GM19238 (cell line): ENCODE results near the gene MTMR8.
"Not testable (repeated sequence)": the region's sequence is repeated elsewhere in the genome, so short reads cannot be mapped to it uniquely, and the experiment has no call there.

Experiments used
- DNase-seq: peaks from one replicate; pipeline ENCODE4 v3.0.0; 2011; ENCODE audit warnings: low spot score; ENCODE audit not compliant: insufficient read length

The MTMR8 gene

DNA sequence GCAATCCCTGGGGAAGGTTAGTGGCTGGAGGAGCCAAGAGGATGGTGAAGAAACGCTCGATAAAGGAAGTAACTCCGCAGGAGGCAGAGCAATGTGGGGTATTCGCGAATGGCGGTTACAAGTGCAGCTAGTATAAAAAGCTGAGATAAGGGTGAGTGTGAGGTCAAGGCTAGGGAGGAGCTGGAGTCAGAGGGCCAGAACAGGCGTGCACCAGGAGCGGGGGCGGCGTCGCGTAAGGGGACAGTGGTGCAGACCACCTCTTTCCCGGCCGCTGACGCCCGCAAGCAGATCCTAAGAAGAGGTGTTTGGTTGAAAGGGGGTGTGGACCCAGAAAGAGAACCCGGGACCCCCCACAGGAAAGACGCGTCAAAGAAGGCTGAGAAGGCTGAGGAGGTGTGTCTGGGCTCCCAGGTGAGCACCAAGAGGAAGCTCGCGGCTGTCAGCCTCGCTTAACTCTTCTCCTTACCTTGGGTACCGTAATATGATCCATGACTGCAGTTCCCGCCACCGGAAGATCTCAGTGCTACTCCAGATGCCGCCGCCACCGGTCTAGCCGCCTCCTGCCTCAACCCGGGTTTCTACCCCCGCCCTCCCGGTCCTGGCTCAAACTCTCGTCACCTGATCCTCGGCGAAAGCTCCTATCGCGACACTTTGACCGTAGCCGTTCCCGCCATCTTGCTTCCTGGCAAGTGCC, at the start of gene MTMR8:
TSS of gene MTMR8 (minus strand) at position 579 of the 694 bp plus-strand sequence. CDS start at position 490, 89 bp downstream.
- peak; percentile 60 for DNase-seq

DNA sequence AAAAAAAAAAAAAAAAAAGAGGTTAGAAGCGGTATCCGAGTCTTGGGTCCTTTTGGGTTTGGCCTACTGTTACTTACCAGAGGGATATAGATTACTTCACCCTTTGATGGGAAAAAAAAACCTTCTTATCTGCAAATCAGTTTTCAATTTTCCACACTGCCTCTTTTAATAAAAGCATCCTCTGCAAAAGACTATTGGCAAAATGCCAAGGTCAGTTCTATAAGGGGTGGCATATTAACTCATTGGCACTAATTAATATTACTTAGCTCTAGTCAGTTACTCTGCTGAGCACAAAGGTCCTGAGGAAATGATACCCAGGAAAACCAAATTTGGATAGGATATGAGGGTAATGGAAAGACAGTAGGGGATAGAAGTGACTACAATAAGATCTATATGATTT, 44.3 kb upstream of the MTMR8 start:
- no peak for DNase-seq

DNA sequence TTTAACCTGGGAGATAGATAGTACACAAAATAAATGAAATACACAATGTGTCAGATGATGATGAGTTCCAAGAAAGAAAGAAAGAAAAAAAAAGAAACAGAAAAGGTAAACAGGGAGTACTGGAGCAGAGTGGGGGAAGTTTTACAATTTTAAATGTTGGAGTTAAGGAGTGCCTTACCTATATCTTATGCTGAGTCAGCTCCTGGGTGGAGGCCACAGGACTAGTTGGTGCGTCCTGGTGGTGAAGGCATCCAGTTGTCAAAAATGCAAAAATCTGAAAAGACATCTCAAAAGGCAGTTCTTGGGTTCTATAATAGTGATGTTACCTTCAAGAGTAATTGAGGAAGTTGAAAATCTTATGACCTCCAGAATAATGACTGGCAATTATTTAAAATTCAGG, 42.4 kb upstream of the MTMR8 start:
- no peak for DNase-seq

DNA sequence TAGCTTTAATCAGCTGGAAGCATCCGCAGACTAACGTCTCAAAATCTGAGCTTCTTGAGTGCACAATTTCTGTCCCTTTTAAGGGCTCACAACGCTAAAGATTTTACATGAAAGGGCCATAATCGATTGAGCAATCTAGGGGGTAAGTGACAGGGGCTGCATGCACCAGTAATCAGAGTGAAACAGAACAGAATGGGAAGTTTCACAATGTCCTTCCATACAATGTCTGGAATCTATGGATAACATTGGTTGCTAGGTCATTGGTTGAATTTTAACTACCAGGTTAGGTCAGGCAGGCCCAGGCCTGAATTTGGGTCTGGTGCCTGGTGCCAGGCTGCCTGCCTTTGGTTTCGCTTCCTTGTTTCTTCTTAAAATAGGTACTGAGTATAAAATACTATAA, 42.0 kb upstream of the MTMR8 start:
- DNase-seq = no peak

DNA sequence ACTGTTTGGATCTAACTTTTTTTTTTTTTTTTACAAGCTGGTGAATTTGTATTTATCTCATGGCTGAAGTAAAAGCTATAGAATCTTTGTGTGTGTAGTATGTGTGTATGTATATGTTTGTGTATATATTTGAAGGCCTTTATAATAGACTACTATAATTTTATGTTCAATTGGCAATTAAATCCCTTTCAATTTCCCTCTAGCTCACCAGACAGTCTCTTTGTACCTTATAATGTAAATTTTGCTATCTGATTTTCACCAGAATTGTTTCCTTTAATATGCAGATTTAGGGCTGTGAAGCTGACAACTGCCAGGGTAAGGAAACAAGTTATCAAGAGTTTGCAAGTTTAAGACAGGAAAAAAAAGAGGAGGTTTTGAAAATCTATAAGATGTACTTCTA, 33.1 kb upstream of the MTMR8 start:
- no peak for DNase-seq

DNA sequence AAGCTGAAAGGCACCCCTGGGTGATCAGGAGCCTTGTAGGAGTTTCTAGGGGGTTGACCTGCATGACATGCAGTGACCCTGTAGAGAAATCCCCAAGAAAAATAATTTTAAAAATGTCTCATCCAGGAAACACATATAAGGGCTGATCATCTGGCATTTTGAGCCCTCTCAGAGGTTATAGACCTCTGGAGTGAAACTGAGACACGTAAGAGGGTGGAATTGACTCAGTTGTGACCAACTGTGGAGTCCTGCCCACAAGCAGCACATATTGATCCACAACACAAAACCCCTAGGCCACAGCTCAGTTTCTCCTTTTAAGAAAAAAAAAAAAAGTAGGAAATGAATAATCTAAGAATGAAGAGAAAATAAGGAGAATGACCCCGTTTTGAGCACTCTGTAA, 32.5 kb upstream of the MTMR8 start:
- no peak for DNase-seq

DNA sequence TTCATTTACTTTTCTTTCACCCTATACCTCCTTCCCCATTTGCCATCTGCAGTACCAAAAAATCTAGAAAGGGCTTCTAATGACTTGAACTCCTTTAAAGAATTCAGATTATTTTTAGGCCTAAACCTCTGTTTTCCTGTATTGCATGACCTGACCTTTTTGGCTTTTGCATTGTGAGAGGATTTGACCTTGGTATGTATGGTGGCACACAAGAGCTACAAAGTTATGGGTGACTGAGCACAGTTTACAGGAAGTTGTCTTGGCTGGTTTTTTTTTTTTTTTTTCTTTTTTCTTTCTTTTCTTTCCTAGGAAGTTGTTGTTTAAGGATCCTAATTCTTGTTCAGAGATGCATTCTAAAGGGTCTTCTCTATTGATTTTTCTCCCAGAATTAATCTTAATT, 32.0 kb upstream of the MTMR8 start:
- DNase-seq = no peak

DNA sequence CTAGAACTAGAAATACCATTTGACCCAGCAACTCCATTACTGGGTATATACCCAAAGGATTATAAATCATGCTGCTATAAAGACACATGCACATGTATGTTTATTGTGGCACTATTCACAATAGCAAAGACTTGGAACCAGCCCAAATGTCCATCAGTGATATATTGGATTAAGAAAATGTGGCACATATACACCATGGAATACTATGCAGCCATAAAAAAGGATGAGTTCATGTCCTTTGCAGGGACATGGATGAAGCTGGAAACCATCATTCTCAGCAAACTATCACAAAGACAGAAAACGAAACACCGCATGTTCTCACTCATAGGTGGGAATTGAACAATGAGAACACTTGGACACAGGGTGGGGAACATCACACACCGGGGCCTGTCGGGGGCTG, 14.5 kb upstream of the MTMR8 start:
- not testable (repeated sequence) for DNase-seq

DNA sequence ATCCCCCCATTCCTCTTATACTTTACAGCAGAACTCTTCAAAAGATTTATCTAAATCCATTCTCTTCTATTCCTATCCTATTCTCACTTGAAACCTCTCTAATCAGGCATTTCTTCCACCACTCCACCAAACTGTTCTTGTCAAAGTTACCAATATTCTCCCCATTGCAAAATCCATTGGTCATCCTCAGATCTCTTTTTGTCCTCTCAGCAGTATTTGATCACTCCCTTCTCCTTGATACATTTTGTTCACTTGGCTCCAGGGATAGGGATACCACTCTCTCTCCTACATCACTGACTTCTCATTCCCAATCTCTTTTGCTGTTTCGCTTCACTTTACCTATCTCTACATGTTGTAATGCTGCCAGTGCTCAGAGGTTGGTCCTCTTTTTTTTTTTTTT, 2.8 kb upstream of the MTMR8 start:
- no peak for DNase-seq

DNA sequence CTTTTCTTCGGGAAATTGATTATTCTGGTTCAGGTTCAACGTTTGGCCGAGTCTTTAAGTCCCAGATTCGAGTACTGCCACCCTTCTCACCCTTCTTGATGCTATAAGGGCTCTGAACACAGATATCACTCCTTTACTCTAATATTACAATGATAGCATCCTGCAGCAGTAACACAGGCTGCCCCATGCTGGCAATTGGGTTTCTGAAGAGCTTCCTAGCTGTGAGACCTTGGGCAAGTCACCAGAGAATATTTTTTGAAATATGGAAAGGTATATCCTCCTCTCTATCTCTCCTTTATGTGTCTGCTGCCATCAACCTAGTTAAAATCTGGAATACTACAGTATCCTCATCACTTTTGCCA, 297 bp upstream of the MTMR8 start:
- DNase-seq = no peak

DNA sequence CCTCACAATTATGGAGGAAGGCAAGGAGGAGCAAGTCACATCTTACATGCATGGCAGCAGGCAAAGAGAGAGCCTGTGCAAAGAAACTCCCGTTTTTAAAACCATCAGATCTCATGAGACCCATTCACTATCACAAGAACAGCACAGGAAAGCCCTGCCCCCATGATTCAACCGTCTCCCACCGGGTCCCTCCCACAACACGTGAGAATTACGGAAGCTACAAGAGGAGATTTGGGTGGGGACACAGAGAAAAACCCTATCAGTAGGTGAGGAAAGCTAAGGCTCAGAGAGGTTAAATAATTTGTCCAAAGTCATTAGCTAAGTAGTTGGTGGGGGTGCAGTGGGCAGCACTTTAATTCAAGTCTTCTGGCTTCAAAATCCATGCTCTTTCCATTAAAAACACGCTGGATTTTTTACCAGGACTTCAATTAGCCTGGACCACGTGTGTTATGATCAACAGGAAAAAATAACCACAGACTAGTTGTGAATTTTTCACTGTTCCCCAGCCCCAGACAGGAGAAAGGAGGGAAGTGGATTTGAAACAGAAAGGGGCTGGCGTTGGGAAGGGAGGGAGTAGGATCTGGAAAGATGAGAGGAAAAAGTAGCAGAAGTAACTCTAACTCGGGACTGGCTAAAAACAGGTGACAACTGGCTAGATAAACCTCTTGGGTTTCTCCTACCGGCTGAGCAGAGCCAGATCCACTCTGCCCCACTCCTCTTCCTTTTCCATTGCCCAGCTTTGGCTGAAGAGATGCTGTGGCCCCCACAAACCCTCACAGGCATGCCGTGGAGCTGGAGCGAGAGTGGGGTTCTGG, 986 bp downstream of the MTMR8 start:
- no peak for DNase-seq

DNA sequence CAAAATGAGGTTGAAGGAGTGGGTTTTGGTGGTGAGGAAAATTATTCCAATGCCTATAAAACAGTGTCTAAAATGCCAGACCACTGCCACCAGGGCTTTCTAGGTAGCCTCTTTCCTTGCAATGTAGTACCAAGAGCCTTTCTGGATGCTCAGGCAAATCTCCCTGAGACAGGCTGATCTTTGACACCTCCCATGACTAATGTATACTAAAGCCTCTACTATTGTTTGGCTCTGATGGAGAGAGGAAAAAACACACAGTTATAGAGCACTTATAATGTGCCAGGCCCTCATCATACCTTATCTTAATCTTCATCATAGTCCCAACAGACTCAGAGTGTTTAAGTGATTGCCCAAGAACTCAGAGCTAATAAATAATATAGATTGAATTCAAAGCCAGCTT, 5.8 kb downstream of the MTMR8 start:
- DNase-seq = no peak

DNA sequence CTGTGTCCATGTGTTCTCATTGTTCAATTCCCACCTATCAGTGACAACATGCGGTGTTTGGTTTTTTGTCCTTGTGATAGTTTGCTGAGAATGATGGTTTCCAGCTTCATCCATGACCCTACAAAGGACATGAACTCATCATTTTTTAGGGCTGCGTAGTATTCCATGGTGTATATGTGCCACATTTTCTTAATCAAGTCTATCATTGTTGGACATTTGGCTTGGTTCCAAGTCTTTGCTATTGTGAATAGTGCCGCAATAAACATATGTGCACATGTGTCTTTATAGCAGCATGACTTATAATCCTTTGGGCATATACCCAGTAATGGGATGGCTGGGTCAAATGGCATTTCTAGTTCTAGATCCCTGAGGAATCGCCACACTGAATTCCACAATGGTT, 14.5 kb downstream of the MTMR8 start:
- DNase-seq = not testable (repeated sequence)

DNA sequence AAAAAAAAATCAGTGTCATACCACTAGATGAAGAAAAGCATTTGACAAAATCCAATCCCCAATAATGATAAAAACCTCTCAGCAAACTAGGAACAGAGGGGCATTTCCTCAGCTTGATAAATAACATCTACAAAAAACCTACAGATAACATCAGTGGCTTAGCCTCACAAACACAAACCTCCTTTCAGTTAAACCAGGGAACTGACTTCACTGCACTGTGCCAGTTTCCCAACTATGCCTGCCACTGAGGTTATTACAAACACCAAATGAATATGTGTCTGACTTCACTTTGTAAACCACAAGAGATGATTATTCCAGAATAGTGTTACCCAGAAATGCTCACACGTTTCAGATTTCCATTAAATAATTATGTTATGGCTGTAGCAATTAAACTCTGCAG, 15.3 kb downstream of the MTMR8 start:
- no peak for DNase-seq

DNA sequence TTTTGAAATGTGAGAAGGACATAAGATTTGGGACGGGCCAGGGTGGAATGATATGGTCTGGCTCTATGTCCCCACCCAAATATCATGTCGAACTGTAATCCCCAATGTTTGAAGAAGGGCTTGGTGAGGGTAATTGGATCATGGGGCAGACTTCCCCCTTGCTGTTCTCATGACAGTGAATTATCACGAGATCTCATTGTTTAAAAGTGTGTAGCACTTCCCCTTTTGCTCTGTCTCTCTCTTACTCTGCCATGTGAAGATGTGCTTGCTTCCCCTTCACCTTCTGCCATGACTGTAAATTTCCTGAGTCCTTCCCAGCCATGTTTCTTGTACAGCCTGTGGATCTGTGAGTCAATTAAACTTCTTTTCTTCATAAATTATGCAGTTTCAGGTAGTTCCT, 17.5 kb downstream of the MTMR8 start:
- no peak for DNase-seq

DNA sequence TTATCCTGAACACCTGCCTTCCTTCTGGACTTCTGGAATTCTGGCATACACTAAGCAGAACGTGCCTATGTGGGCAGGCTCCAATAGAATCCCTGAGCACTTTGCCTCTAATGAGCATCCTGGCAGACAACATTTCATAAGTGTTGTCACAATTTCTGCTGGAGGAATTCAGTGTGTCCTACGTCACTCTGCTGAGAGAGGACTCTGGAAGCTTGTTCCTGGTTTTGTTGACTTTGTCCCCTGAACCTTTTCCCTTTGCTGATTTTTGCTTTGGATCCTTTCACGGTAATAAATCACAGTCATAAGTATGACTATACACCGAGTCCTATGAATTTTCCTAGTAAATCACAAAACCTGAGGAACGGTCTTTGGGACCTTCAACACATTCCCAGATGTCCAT, 43.2 kb downstream of the MTMR8 start:
- DNase-seq = no peak

DNA sequence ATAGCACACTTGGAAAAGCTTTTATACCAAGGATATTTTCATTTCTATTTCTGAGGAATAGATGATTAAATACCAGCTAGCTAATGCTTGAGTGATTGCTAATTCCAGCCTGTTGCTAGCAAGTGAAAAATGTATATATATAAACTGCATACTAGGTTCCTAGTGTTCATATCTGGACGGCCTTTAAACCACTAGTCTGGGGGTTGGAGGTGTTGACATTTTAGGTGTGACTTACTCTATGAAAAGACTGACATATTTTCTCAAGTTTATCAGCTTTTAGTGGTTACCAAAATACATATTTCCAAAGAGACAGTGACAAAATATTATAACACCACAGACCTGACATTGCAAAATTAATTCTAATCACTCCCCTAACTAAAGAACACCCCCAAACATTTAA, 44.7 kb downstream of the MTMR8 start:
- no peak for DNase-seq

DNA sequence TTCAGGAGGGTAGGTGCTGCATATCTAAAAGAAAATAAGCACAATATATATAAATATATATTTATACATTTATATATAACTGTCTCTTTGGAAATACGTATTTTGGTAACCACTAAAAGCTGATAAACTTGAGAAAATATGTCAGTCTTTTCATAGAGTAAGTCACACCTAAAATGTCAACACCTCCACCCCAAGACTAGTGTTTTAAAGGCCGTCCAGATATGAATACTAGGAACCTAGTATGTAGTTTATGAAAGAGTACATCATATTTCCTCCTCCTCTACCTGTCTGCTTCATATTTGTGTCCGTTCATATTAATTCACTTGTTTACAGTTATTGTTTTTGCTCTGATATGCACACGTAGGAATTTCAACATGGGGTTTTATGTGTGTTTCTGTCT, 45.2 kb downstream of the MTMR8 start:
- no peak for DNase-seq

DNA sequence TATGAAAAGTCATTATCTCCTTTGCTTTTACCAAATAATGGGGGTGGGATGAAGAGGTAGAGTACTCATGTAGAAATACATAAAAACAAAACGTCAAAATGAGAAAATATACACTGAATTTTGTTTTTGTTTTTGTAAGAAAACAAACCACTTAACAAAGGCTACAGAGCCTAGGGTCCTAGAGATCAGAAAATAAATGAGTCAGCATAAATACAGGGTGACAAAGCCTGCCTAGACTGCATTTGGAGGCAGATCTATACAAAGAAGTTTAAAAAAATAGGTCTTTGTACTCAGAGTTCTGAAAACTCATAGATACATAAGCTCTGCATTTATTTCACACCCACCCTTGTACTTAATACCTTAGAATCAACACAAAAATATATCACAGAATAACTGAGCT, 52.4 kb downstream of the MTMR8 start:
- DNase-seq = no peak

DNA sequence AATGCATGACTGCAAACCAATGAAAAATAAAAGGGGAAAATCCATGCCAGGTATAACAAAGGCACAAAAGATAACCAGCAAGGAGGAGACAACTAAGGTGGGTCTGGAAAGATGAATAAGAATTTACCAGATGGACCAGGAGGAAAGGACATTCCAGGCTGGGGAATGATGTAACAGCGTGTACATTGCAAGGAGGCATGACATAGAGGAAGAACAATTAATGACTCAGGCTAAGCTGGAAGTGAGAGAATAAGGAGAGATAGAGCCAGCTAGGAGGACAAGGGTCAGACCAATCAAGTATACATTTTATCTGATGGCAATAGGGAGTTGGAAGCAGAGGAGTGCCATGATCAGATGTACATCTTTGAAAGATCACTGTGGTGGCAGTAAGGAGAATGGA, 57.0 kb downstream of the MTMR8 start:
- no peak for DNase-seq

DNA sequence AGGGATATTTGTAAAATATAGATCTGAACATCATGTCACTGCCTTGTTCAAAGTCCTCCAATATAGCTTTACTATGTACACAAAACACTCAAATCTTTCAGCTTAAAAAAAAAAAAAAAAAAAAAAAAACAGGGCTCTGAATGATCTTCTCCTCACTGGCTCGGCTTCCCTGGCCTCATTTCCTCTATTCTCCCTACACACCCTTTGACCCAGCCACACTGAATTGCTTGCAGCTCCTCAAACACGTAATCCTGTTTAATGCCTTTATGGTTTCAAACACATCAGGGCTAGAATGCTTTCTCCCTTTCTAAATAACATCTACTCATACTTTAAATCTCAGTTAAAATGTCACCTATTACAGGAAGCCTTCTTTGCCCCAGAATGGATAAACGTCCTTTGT, 60.8 kb downstream of the MTMR8 start:
- no peak for DNase-seq

DNA sequence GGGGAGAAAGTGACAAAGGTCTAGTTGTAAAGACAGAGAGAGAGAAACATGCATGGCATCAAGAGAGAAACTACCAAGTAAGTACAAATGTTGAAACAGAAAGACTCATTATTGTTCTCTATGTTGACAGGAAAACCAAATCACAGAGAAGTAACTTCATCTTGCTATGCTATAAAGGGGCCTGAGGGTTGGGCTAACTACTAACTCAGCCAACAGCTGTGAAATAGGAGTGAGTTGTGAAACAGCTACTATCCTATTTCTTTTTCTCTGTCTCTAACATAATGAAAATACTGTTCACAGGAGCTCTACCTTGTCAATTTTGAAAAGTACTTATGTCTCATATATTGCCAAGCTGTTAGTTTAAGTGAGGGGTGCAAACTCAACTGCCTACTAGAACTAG, 65.0 kb downstream of the MTMR8 start:
- no peak for DNase-seq

DNA sequence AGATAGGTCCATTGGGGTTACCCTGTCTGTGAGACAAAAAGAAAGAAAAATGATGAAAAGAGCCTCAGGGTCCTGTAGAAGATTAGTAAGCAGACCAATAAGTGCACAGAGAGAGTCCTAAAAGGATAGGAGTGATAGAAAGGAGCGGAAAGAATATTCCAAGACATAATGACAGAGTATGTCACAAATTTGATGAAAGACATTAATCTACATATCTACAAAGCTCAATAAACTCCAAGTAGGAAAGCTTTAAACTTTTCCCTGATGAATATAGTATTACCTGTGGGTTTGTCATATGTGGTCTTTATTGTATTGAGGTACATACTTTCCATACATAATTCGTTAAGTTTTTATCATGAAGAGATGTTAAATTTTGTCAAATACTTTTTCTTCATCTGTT, 73.7 kb downstream of the MTMR8 start:
- no peak for DNase-seq
